ENCODE results near the gene ROR2. TPM values are rescaled to one million over a fixed set of nuclear protein-coding genes. Genes with fewer than 3 reads are reported as not detected.

Gene ROR2
- total RNA-seq, 1 experiment from 2014 or later = not detected

DNA sequence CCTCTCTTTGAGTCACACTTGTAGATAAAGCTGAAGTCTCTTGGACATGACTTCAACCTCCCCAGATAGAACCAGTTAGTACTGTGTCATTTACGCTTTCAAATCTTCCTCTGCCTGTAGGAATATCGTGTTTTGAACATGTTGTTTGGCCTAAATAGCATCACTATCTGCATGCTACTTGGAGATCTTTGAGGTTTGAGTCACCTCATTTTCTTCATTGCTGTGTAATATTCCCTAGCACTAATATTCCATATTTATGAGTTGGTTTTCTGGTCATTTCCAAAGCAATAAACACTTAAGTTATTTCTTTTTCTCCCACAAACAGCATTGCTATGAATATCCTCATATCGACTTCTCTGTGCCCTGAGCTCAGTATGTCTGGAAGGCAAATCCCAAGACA, 100.3 kb downstream of the ROR2 start:
- H3K27ac Mint-ChIP-seq (ENCODE audit: unreplicated experiment) = no peak overlapping the region
- no peak overlapping the region for H3K4me3 Mint-ChIP-seq (ENCODE audit: low read depth, unreplicated experiment)
- intact Hi-C loops (cut with micrococcal nuclease; ENCODE audit: unreplicated experiment) = no loop called here
- H3K27me3 Mint-ChIP-seq (ENCODE audit: unreplicated experiment) = peaks cover 77% of the 10 kb centered on the region
- H3K36me3 Mint-ChIP-seq (ENCODE audit: insufficient read depth, unreplicated experiment) = no peaks in the 10 kb centered on the region
- TF ChIP-seq, protein P1, sequence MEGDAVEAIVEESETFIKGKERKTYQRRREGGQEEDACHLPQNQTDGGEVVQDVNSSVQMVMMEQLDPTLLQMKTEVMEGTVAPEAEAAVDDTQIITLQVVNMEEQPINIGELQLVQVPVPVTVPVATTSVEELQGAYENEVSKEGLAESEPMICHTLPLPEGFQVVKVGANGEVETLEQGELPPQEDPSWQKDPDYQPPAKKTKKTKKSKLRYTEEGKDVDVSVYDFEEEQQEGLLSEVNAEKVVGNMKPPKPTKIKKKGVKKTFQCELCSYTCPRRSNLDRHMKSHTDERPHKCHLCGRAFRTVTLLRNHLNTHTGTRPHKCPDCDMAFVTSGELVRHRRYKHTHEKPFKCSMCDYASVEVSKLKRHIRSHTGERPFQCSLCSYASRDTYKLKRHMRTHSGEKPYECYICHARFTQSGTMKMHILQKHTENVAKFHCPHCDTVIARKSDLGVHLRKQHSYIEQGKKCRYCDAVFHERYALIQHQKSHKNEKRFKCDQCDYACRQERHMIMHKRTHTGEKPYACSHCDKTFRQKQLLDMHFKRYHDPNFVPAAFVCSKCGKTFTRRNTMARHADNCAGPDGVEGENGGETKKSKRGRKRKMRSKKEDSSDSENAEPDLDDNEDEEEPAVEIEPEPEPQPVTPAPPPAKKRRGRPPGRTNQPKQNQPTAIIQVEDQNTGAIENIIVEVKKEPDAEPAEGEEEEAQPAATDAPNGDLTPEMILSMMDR (IDR thresholded peaks at IDR 0.05; ENCODE audit: unreplicated experiment) = no peak
- DNase-seq = no peak
- H3K4me1 Mint-ChIP-seq (ENCODE audit: low read depth, unreplicated experiment) = no peaks in the 10 kb centered on the region
- BruUV-seq (replicated peaks) = no TSS peak
- H3K9me3 Mint-ChIP-seq (ENCODE audit: low read depth, unreplicated experiment) = no peaks in the 10 kb centered on the region
- CTCF ChIA-PET = no interaction called here

DNA sequence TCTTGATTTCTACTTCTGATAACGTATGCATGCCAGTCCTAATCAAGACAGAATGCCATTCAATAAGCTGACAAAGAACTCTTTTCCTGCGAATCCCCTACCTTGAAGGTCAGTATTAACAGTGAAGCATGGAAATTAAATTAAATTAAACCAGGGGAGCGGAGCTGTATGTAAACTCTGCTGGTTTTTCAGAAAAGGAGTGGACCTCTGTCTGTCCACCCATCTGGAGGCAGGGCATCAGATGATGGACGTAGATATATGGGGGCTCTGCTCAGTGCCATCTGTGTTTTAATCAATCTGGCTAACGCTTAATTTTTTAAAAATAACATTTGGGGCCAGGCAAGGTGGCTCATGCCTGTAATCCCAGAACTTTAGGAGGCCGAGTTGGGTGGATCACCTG, 101.9 kb downstream of the ROR2 start:
- no TSS peak for BruUV-seq (replicated peaks)
- Mint-ChIP-seq H3K4me1 (ENCODE audit: low read depth, unreplicated experiment) (no peaks in the 10 kb centered on the region), H3K36me3 (ENCODE audit: insufficient read depth, unreplicated experiment) (no peaks in the 10 kb centered on the region), H3K27me3 (ENCODE audit: unreplicated experiment) (peaks cover 81% of the 10 kb centered on the region), H3K27ac (ENCODE audit: unreplicated experiment) (no peak overlapping the region), H3K9me3 (ENCODE audit: low read depth, unreplicated experiment) (no peaks in the 10 kb centered on the region), H3K4me3 (ENCODE audit: low read depth, unreplicated experiment) (no peak overlapping the region)
- intact Hi-C loops (cut with micrococcal nuclease; ENCODE audit: unreplicated experiment) = no loop called here
- TF ChIP-seq, protein P1 (IDR thresholded peaks at IDR 0.05; ENCODE audit: unreplicated experiment) = no peak
- DNase-seq = no peak
- CTCF ChIA-PET = no interaction called here

DNA sequence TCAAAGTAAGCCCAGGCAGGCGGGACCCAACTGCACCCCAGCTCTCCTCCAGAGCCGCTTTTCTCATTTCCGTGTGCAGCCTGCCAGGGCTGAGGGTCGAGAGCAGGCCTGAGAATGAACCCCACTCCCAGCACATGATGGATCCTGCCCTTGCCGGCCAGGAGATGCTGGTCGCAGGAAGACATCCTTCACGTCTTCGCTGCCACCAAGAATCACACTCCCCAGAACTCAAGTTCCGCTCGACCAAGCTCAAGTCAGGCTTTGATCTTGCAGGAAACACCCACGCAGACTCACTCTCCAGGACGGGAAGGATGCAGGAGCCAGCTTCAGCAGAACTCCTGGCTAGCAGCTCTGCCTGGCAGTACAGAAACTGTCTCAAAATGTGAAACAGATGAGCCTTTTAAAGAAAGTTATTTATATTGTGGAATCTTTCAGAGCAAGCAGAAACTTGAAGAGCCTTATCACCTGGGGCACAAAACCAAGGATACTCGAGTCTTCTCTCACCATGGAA, 102.4 kb downstream of the ROR2 start:
- CTCF ChIA-PET = no interaction called here

DNA sequence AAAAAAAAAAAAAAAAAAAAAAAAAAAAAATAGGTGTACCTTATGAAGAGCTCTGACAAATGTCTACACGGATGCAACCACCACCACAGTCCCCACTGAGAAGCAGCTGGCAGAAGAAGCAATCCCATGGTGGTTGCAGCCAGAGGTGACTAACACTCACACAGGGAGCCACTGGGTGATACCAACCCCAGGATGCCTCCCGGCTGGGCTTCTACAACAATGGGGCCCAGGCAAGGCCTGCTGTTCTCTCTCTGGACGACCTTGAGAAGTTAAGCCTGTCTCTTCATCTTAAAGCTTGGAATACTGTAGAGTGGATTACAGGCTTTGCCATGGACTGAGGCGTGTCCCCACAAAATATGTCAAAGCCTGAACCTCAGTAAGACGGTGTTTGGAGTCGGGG, 104.1 kb downstream of the ROR2 start:
- BruUV-seq (replicated peaks) = no TSS peak
- no peaks in the 10 kb centered on the region for H3K9me3 Mint-ChIP-seq (ENCODE audit: low read depth, unreplicated experiment)
- peaks cover 93% of the 10 kb centered on the region for H3K27me3 Mint-ChIP-seq (ENCODE audit: unreplicated experiment)
- CTCF ChIA-PET = interaction anchor here (0.7 kb wide), 1 partner anchor 302 kb away, joined by 3 read pairs; no protein-coding TSS in a partner anchor
- H3K27ac Mint-ChIP-seq (ENCODE audit: unreplicated experiment) = no peak overlapping the region
- no peaks in the 10 kb centered on the region for H3K4me1 Mint-ChIP-seq (ENCODE audit: low read depth, unreplicated experiment)
- TF ChIP-seq, protein P1 (IDR thresholded peaks at IDR 0.05; ENCODE audit: unreplicated experiment) = no peak
- no peak for DNase-seq
- intact Hi-C loops (cut with micrococcal nuclease; ENCODE audit: unreplicated experiment) = no loop called here
- no peak overlapping the region for H3K4me3 Mint-ChIP-seq (ENCODE audit: low read depth, unreplicated experiment)
- H3K36me3 Mint-ChIP-seq (ENCODE audit: insufficient read depth, unreplicated experiment) = no peaks in the 10 kb centered on the region

More for the DNA sequence above, 102.4 kb downstream of the ROR2 start:
- no peak for DNase-seq
- no peaks in the 10 kb centered on the region for H3K9me3 Mint-ChIP-seq (ENCODE audit: low read depth, unreplicated experiment)
- peaks cover 81% of the 10 kb centered on the region for H3K27me3 Mint-ChIP-seq (ENCODE audit: unreplicated experiment)
- BruUV-seq (replicated peaks) = no TSS peak
- intact Hi-C loops (cut with micrococcal nuclease; ENCODE audit: unreplicated experiment) = no loop called here
- no peaks in the 10 kb centered on the region for H3K36me3 Mint-ChIP-seq (ENCODE audit: insufficient read depth, unreplicated experiment)
- no peak overlapping the region for H3K4me3 Mint-ChIP-seq (ENCODE audit: low read depth, unreplicated experiment)
- H3K27ac Mint-ChIP-seq (ENCODE audit: unreplicated experiment) = no peak overlapping the region
- TF ChIP-seq, protein P1 (IDR thresholded peaks at IDR 0.05; ENCODE audit: unreplicated experiment) = no peak
- H3K4me1 Mint-ChIP-seq (ENCODE audit: low read depth, unreplicated experiment) = no peaks in the 10 kb centered on the region
